Measurements from ENCODE around the gene KLHDC10.

The KLHDC10 gene

DNA sequence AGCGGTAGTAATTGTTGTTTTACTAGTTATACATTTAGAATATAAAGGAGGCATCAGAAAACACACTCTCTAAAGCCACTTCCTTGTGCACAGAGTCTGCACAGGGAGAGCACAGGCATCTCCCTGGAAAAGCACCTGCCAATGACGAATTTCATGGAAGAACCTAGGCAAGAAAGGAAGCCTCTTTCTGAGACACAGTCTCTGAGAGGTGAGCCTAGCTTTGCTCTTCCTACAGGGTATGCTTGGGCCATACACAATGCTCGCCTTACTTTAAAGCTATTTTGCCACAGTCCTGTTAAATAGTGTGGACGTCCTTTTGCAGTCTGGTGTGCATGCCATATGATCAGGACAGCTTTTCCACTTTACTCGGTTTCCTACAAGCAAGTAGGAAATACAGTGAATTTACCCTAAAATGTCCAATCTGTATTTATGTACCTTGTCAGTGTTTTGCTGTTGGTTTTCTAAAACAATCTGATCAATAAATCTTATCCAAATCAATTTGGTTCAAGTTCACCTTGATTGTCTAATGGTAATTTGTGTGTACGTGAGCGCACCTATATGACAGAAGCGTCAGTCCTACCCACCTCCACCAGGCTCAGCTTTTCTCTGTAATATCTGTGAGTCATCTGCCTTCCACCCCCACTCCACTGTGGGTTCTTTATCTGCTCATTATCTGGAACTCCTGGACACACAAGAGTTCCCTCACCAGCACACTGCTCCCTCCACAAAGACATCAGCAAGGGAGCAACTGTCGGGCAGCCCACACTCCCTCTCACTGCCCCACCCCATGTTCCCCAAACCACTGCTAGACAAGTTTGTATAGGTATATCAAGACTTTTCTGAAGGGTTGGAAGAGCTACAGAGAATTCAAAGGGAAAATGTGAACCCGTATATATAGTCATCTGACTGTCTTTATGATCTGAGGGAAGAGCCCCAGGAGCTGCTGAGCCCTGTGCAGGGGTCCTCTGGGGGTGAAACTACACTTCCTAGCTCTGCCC is 65.2 kb downstream of the KLHDC10 start:
- TF ChIP-seq, protein P1, sequence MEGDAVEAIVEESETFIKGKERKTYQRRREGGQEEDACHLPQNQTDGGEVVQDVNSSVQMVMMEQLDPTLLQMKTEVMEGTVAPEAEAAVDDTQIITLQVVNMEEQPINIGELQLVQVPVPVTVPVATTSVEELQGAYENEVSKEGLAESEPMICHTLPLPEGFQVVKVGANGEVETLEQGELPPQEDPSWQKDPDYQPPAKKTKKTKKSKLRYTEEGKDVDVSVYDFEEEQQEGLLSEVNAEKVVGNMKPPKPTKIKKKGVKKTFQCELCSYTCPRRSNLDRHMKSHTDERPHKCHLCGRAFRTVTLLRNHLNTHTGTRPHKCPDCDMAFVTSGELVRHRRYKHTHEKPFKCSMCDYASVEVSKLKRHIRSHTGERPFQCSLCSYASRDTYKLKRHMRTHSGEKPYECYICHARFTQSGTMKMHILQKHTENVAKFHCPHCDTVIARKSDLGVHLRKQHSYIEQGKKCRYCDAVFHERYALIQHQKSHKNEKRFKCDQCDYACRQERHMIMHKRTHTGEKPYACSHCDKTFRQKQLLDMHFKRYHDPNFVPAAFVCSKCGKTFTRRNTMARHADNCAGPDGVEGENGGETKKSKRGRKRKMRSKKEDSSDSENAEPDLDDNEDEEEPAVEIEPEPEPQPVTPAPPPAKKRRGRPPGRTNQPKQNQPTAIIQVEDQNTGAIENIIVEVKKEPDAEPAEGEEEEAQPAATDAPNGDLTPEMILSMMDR (IDR thresholded peaks at IDR 0.05; ENCODE audit: low read depth, low read length) = no peak
- in situ Hi-C loops (cut with HindIII; ENCODE audit: low sequenced_read_pairs) = no loop called here
- no peak for DNase-seq (ENCODE audit: low read depth, low spot score)
- H3K4me3 ChIP-seq (ENCODE audit: low read depth, low read length) = no peak overlapping the region

DNA sequence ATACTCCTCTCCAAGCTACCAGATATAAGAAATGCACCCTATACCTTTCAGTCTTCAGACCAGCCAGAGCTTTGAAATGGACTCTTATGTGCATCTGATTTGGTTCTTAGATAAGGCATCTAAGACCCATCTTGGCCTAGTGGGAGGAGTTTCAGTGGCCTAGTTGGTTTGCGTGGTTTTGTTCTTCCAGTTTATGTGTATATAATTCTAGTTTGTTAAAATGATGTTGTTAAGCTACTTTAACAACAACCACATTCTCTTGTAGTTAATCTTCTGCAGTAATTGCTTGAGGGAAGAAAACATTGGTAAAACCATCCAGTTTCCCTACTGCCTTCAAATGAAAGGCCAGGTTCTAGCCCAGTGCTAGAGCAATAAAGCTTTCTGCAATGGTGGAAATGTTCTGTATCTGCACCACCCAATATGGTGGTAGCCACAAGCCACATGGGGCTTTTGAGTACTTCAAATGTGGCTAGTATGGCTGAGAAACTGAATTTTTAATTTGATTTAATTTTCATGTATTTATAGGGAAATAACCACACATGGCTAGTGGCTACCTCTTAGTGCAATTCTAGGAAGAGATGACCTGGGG is 66.3 kb downstream of the KLHDC10 start:
- TF ChIP-seq, protein P1 (IDR thresholded peaks at IDR 0.05; ENCODE audit: low read depth, low read length) = no peak
- H3K4me3 ChIP-seq (ENCODE audit: low read depth, low read length) = no peak overlapping the region
- in situ Hi-C loops (cut with HindIII; ENCODE audit: low sequenced_read_pairs) = no loop called here
- no peak for DNase-seq (ENCODE audit: low read depth, low spot score)

DNA sequence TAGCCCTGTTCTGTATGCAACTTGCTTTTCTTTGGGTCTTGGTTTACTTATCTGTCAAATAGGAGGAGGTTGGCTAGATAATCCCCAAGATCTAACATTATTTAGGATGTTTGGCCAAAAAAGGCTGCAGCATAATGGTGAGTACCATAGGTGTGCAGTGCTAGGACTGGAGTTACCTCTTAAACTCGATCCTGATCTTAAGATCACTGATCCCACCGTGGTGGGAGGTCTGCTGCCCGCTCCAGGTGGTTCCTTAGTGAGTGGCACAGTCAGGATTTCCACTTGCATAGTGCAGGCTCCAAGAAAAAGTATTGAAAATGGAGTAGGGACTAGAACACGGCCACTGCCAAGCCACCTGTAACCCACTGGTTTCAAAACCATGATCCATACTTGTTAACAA is 66.9 kb downstream of the KLHDC10 start:
- TF ChIP-seq, protein P1 (IDR thresholded peaks at IDR 0.05; ENCODE audit: low read depth, low read length) = no peak
- no peak for DNase-seq (ENCODE audit: low read depth, low spot score)
- no peak overlapping the region for H3K4me3 ChIP-seq (ENCODE audit: low read depth, low read length)
- in situ Hi-C loops (cut with HindIII; ENCODE audit: low sequenced_read_pairs) = no loop called here

DNA sequence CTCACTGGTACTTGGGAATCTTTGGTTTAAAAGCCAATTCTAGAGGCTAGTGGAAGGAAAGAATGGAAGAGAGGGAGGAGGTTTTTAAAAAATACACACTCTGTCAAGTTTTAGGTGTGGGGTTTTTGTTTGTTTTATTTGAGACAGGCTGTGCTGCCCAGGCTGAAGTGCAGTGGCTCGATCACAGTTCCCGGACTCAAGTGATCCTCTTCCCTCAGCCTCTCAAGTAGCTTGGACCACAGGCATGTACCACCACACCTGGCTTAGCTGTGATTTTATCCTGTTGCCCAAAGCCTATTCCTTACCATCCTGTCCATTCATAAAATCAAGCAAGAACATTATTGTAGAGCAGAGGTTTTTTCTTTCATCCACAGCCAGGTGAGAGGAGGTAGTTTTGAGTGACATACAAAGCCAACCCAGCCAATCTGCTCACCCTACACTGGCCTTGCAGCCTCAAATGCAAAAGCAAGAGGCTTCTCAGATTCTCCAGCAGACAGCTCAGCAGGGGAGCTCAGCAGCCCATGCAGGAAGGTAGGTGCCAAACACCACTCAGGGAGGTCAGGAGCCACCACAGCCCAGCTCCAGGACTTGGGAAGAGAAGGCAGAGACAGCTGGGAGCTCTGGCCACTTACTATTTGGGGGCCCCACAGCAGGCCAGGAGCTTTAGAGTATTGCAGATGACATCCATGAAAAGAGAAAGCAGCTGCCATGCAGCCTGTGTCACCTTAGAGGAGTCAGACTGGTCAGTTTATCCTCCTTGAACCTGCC is 69.0 kb downstream of the KLHDC10 start:
- no peak for DNase-seq (ENCODE audit: low read depth, low spot score)
- H3K4me3 ChIP-seq (ENCODE audit: low read depth, low read length) = no peak overlapping the region
- in situ Hi-C loops (cut with HindIII; ENCODE audit: low sequenced_read_pairs) = no loop called here
- TF ChIP-seq, protein P1 (IDR thresholded peaks at IDR 0.05; ENCODE audit: low read depth, low read length) = no peak

DNA sequence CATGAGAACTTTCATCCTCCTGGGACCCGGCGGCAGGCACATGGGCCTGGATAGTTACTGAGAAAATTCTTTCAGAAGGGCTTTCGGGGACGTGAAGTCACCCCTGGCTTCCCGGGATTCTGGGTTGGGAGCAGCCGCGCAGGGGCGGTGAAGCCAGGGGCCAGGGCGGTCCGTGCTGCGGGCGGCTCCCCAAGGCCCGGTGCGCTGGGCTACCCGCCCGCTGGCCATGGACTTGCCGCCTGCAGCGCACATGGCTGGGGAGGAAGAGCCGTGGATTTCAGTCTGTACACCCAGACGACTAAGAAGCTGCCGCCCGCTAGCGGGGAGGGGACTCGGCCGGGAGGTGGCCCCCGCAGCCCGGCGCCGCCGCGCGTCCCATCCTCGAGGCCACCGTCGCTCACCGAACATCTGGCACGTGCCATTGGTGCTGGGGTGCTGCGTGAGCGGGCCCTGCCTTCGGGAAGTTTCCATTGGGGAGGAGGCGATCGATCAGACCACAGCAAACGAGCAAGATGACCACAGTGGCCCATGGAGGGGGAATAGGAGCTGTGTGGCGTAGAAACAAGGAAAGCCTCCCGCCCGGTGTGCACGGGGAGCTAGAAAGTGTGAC is 70.3 kb downstream of the KLHDC10 start:
- TF ChIP-seq, protein P1 (IDR thresholded peaks at IDR 0.05; ENCODE audit: low read depth, low read length) = no peak
- in situ Hi-C loops (cut with HindIII; ENCODE audit: low sequenced_read_pairs) = no loop called here
- DNase-seq (ENCODE audit: low read depth, low spot score) = no peak
- H3K4me3 ChIP-seq (ENCODE audit: low read depth, low read length) = no peak overlapping the region

Data from astrocyte of the spinal cord (primary cell).